ENCODE data around the gene ZBTB20. TPM values are rescaled to one million over a fixed set of nuclear protein-coding genes. Genes with fewer than 3 reads are reported as not detected.

Gene ZBTB20
- total RNA-seq, 2 experiments from 2014 or later: 5.1 to 5.3 TPM

- DNase-seq: no peak
- H3K9me3 Mint-ChIP-seq: no peaks in the 10 kb centered on the region
These were observed 495.5 kb downstream of the ZBTB20 start for GRCh38 chr3:114651555-114651954.

GRCh38 chr3:114650808-114651207, 496.3 kb downstream of the ZBTB20 start:
- Mint-ChIP-seq H3K4me1 (ENCODE audit: low read depth) (peaks cover 21% of the 10 kb centered on the region), H3K27ac (no peak overlapping the region), H3K27me3 (no peaks in the 10 kb centered on the region), H3K9me3 (no peaks in the 10 kb centered on the region), H3K36me3 (ENCODE audit: low read depth) (no peaks in the 10 kb centered on the region), H3K4me3 (no peak overlapping the region)
- intact Hi-C loops (cut with micrococcal nuclease): no loop called here
- TF ChIP-seq CTCF (IDR thresholded peaks at IDR 0.05): no peak
- no peak for DNase-seq
- CTCF ChIA-PET: interaction anchor here (0.6 to 1.1 kb wide), 2 partner anchors 19 to 77 kb away, joined by 3 read pairs; no protein-coding TSS in a partner anchor
- POLR2A ChIA-PET: no interaction called here
- ATAC-seq: no peak

More at GRCh38 chr3:114651555-114651954, 495.5 kb downstream of the ZBTB20 start:
- no peak for TF ChIP-seq CTCF (IDR thresholded peaks at IDR 0.05)
- Mint-ChIP-seq H3K36me3 (ENCODE audit: low read depth) (no peaks in the 10 kb centered on the region), H3K4me1 (ENCODE audit: low read depth) (peaks cover 21% of the 10 kb centered on the region), H3K27me3 (no peaks in the 10 kb centered on the region), H3K27ac (no peak overlapping the region), H3K4me3 (no peak overlapping the region)
- CTCF ChIA-PET: interaction anchor here (0.6 to 1.1 kb wide), 2 partner anchors 18 to 76 kb away, joined by 3 read pairs; no protein-coding TSS in a partner anchor
- POLR2A ChIA-PET: no interaction called here
- intact Hi-C loops (cut with micrococcal nuclease): no loop called here
- ATAC-seq: no peak

GRCh38 chr3:114649331-114649730, 497.8 kb downstream of the ZBTB20 start:
- intact Hi-C loops (cut with micrococcal nuclease): no loop called here
- H3K9me3 Mint-ChIP-seq: no peaks in the 10 kb centered on the region
- POLR2A ChIA-PET: interaction anchor here (0.6 kb wide), 1 partner anchor 809 kb away, joined by 3 read pairs; no protein-coding TSS in a partner anchor
- no peak overlapping the region for H3K27ac Mint-ChIP-seq
- peaks cover 21% of the 10 kb centered on the region for H3K4me1 Mint-ChIP-seq (ENCODE audit: low read depth)
- H3K36me3 Mint-ChIP-seq (ENCODE audit: low read depth): no peaks in the 10 kb centered on the region
- DNase-seq (no peak), ATAC-seq (peak; percentile 53)
- CTCF ChIA-PET: interaction anchor here (1.0 kb wide), 1 partner anchor 11 kb away, joined by 5 read pairs; no protein-coding TSS in a partner anchor
- TF ChIP-seq CTCF (IDR thresholded peaks at IDR 0.05): no peak
- no peaks in the 10 kb centered on the region for H3K27me3 Mint-ChIP-seq
- no peak overlapping the region for H3K4me3 Mint-ChIP-seq

- Mint-ChIP-seq H3K4me3 (no peak overlapping the region), H3K27me3 (no peaks in the 10 kb centered on the region), H3K36me3 (ENCODE audit: low read depth) (no peaks in the 10 kb centered on the region), H3K4me1 (ENCODE audit: low read depth) (peaks cover 19% of the 10 kb centered on the region), H3K9me3 (no peaks in the 10 kb centered on the region), H3K27ac (no peak overlapping the region)
- ATAC-seq (no peak), DNase-seq (no peak)
- POLR2A ChIA-PET: no interaction called here
- TF ChIP-seq CTCF (IDR thresholded peaks at IDR 0.05): no peak
- intact Hi-C loops (cut with micrococcal nuclease): no loop called here
- CTCF ChIA-PET: no interaction called here
These were observed 500.6 kb downstream of the ZBTB20 start for GRCh38 chr3:114646526-114646925.

- Mint-ChIP-seq H3K36me3 (ENCODE audit: low read depth) (no peaks in the 10 kb centered on the region), H3K4me3 (no peak overlapping the region), H3K27ac (no peak overlapping the region), H3K9me3 (no peaks in the 10 kb centered on the region), H3K27me3 (no peaks in the 10 kb centered on the region), H3K4me1 (ENCODE audit: low read depth) (peaks cover 10% of the 10 kb centered on the region)
- POLR2A ChIA-PET: no interaction called here
- DNase-seq (no peak), ATAC-seq (no peak)
- intact Hi-C loops (cut with micrococcal nuclease): no loop called here
- TF ChIP-seq CTCF (IDR thresholded peaks at IDR 0.05): no peak
- CTCF ChIA-PET: no interaction called here
These were observed 501.7 kb downstream of the ZBTB20 start for GRCh38 chr3:114645392-114645791.

Measured in activated CD8-positive, alpha-beta T cell treated with anti-CD3 and anti-CD28 coated beads for 36 hours (primary cell).